ENCODE results near the gene PPFIA1.
A peak's percentile ranks its signal among the peaks of the same experiment; 100 is the strongest.
"Not testable (repeated sequence)": the region's sequence is repeated elsewhere in the genome, so short reads cannot be mapped to it uniquely, and the experiment has no call there.

Gene PPFIA1

GRCh38 chr11:70359451-70360205 lies 89.1 kb downstream of the PPFIA1 start:
- DNase-seq (ENCODE audit: low spot score): no peak

GRCh38 chr11:70360211-70360610 lies 89.7 kb downstream of the PPFIA1 start:
- no peak for DNase-seq (ENCODE audit: low spot score)

GRCh38 chr11:70364178-70364577 lies 93.7 kb downstream of the PPFIA1 start:
- no peak for DNase-seq (ENCODE audit: low spot score)

- DNase-seq (ENCODE audit: low spot score): no peak
These were observed 94.5 kb downstream of the PPFIA1 start for GRCh38 chr11:70364745-70365543.

GRCh38 chr11:70365544-70365927 lies 95.0 kb downstream of the PPFIA1 start:
- no peak for DNase-seq (ENCODE audit: low spot score)

- DNase-seq (ENCODE audit: low spot score): no peak
These were observed 96.6 kb downstream of the PPFIA1 start for GRCh38 chr11:70367071-70367470.

- DNase-seq (ENCODE audit: low spot score): no peak
These were observed 98.5 kb downstream of the PPFIA1 start for GRCh38 chr11:70368961-70369360.

GRCh38 chr11:70371241-70371640 lies 100.8 kb downstream of the PPFIA1 start:
- peak; percentile 12 for DNase-seq (ENCODE audit: low spot score)

- DNase-seq (ENCODE audit: low spot score): no peak
These were observed 101.6 kb downstream of the PPFIA1 start for GRCh38 chr11:70372076-70372475.

GRCh38 chr11:70376621-70377020 lies 106.1 kb downstream of the PPFIA1 start:
- DNase-seq (ENCODE audit: low spot score): no peak

- no peak for DNase-seq (ENCODE audit: low spot score)
These were observed 107.2 kb downstream of the PPFIA1 start for GRCh38 chr11:70377645-70378044.

- DNase-seq (ENCODE audit: low spot score): no peak
These were observed 108.1 kb downstream of the PPFIA1 start for GRCh38 chr11:70378506-70379134.

GRCh38 chr11:70381350-70381749 lies 110.9 kb downstream of the PPFIA1 start:
- no peak for DNase-seq (ENCODE audit: low spot score)

- DNase-seq (ENCODE audit: low spot score): peak; percentile 41
These were observed 111.7 kb downstream of the PPFIA1 start for GRCh38 chr11:70381872-70382861.

- no peak for DNase-seq (ENCODE audit: low spot score)
These were observed 113.4 kb downstream of the PPFIA1 start for GRCh38 chr11:70383664-70384565.

- no peak for DNase-seq (ENCODE audit: low spot score)
These were observed 114.2 kb downstream of the PPFIA1 start for GRCh38 chr11:70384566-70385152.

- no peak for DNase-seq (ENCODE audit: low spot score)
These were observed 117.1 kb downstream of the PPFIA1 start for GRCh38 chr11:70387564-70387963.

GRCh38 chr11:70389201-70389600 lies 118.7 kb downstream of the PPFIA1 start:
- no peak for DNase-seq (ENCODE audit: low spot score)

GRCh38 chr11:70390882-70391281 lies 120.4 kb downstream of the PPFIA1 start:
- DNase-seq (ENCODE audit: low spot score): not testable (repeated sequence)

Measured in AG08395 (cell line).